HL-60 (cell line): Measurements from ENCODE around the gene DUSP19.

Experiments used
- DNase-seq, 2 experiments: peaks; one replicate each; pipeline ENCODE4 v3.0.0-alpha.2; 2010 to 2020; ENCODE audit warnings: low read depth in 1 of 2, low spot score in 1 of 2
- H3K27ac ChIP-seq: fragments of 250-450 bp; sonication (Bioruptor Pico); replicated peaks from 2 replicates; pipeline ENCODE4 v1.5.1; 2020; ENCODE audit warnings: mild to moderate bottlenecking, moderate library complexity
- H3K27me3 ChIP-seq: fragments of 250-450 bp; sonication (Bioruptor Pico); 2 replicates; pipeline ENCODE4 v1.5.1; 2021; ENCODE audit warnings: mild to moderate bottlenecking, moderate library complexity; ENCODE audit not compliant: insufficient read depth, poor library complexity, severe bottlenecking
- H3K4me3 ChIP-seq: replicated peaks from 2 replicates; pipeline ENCODE4 v1.5.1; 2011; ENCODE audit warnings: mild to moderate bottlenecking, control low read depth, low read length; ENCODE audit not compliant: insufficient read depth
- GABPA ChIP-seq: IDR thresholded peaks from 2 replicates; pipeline ENCODE4 v1.6.1; 2012; ENCODE audit warnings: low read depth
- POLR2AphosphoS5 ChIP-seq: IDR thresholded peaks from 2 replicates; pipeline ENCODE4 v1.6.1; 2012; ENCODE audit warnings: low read depth
- REST ChIP-seq: IDR thresholded peaks from 2 replicates; pipeline ENCODE4 v1.6.1; 2012; ENCODE audit warnings: low read depth; ENCODE audit not compliant: insufficient replicate concordance
- SPI1 ChIP-seq: IDR thresholded peaks from 2 replicates; pipeline ENCODE4 v1.6.1; 2012; ENCODE audit warnings: low read depth, mild to moderate bottlenecking, borderline replicate concordance
- TF ChIP-seq, protein P1 (sequence below): IDR thresholded peaks from one replicate; pipeline ENCODE4 v1.5.1; 2011; ENCODE audit warnings: low read length, control low read depth, inconsistent platforms; ENCODE audit not compliant: insufficient read depth

Gene DUSP19

GRCh38 chr2:183088061-183088460 lies 9.5 kb downstream of the DUSP19 start:
- H3K4me3 ChIP-seq = no peak overlapping the region
- H3K27ac ChIP-seq = no peak overlapping the region
- DNase-seq = no peak
- TF ChIP-seq GABPA (no peak), REST (no peak), SPI1 (no peak), POLR2AphosphoS5 (no peak)
- TF ChIP-seq, protein P1, sequence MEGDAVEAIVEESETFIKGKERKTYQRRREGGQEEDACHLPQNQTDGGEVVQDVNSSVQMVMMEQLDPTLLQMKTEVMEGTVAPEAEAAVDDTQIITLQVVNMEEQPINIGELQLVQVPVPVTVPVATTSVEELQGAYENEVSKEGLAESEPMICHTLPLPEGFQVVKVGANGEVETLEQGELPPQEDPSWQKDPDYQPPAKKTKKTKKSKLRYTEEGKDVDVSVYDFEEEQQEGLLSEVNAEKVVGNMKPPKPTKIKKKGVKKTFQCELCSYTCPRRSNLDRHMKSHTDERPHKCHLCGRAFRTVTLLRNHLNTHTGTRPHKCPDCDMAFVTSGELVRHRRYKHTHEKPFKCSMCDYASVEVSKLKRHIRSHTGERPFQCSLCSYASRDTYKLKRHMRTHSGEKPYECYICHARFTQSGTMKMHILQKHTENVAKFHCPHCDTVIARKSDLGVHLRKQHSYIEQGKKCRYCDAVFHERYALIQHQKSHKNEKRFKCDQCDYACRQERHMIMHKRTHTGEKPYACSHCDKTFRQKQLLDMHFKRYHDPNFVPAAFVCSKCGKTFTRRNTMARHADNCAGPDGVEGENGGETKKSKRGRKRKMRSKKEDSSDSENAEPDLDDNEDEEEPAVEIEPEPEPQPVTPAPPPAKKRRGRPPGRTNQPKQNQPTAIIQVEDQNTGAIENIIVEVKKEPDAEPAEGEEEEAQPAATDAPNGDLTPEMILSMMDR = no peak
- H3K27me3 ChIP-seq = no peaks in the 10 kb centered on the region

GRCh38 chr2:183089192-183089851 lies 10.8 kb downstream of the DUSP19 start:
- Histone ChIP-seq H3K4me3 (no peak overlapping the region), H3K27me3 (no peaks in the 10 kb centered on the region), H3K27ac (no peak overlapping the region)
- no peak for DNase-seq
- TF ChIP-seq SPI1 = no peak
- TF ChIP-seq REST = no peak
- TF ChIP-seq, protein P1 = no peak
- no peak for TF ChIP-seq POLR2AphosphoS5
- TF ChIP-seq GABPA = no peak

DNA sequence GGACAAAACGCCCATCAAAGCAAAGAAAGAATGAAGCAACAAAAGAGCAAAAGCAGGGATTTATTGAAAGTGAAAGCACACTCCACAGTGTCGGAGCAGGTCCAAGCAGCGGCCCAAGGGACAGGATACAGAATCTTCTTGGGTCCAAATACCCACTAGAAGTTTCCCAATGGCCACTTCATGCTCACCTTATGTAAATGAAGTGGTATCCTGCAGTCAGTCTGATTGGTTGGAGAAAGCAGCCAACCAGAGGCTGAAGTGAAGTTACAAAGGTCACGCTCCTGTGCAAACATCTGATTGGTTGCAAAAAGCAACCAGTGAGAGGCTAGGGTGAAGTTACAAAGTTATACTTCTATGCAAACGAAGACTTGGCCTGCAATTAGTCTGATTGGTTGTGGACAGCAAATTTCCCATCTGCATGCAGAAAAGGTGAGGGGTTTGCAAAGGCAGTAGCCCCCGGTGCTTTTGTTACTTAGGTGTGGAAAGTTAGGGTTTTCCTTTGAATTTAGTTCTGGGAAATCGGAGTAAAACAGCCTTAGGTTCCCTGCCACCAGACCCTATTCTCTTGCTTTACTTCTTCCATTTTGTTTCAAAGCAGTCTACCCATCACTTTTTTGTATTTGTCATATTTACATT lies 12.9 kb downstream of the DUSP19 start:
- TF ChIP-seq, protein P1 = no peak
- TF ChIP-seq REST (no peak), POLR2AphosphoS5 (no peak), GABPA (no peak), SPI1 (no peak)
- Histone ChIP-seq H3K27ac (no peak overlapping the region), H3K4me3 (no peak overlapping the region), H3K27me3 (no peaks in the 10 kb centered on the region)
- DNase-seq = no peak
